HG02610 (cell line): ENCODE results near the gene CDH15.
"Not testable (repeated sequence)": the region's sequence is repeated elsewhere in the genome, so short reads cannot be mapped to it uniquely, and the experiment has no call there.

Experiments used
- ATAC-seq: cut with Tn5 transposase; IDR thresholded peaks from one replicate; pipeline ENCODE4 v1.9.1; 2021; ENCODE audit warnings: mild to moderate bottlenecking, moderate library complexity; ENCODE audit not compliant: unreplicated experiment

CDH15 gene

DNA sequence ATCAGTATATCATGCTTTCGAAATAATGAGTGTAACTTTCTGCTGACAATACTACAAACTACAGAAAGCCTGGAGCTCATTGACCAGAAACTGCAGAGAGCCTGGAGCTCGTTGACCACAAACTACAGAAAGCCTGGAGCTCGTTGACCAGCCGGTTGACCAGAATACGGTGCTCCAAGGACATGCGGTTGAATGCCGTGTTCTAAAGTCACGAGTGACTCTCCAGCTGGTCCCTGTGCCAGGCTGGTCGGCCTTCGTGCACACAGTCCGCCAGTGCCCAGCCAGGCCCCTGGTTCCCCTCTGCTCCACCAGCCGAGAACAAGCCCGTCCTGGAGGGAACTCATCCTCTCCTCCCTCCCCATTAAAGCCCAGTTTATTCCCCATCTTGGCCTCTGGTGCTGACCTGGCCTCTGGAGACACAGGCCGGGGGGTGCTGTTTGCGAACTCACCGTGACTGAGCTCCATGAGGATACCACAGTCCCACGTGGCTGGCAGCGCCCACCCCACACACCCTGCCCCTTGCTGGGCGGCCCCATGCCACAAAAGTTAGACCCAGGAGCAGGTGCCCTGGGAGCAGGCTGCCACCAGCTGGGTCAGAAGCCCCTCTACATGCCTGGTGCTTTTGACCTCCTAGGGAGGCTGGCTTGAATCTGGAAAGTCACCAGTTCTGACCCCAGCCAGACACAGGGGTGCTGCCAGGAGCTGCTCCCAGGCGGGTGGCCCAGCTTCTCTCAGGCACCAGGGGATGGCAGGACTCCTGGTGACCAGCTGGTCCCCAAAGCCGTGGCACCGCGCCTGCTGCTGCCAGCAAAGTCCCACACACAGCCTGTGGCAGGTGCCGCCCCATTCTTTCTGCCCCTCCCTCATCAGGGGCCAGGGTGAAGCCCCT lies 15.5 kb upstream of the CDH15 start:
- no peak for ATAC-seq

DNA sequence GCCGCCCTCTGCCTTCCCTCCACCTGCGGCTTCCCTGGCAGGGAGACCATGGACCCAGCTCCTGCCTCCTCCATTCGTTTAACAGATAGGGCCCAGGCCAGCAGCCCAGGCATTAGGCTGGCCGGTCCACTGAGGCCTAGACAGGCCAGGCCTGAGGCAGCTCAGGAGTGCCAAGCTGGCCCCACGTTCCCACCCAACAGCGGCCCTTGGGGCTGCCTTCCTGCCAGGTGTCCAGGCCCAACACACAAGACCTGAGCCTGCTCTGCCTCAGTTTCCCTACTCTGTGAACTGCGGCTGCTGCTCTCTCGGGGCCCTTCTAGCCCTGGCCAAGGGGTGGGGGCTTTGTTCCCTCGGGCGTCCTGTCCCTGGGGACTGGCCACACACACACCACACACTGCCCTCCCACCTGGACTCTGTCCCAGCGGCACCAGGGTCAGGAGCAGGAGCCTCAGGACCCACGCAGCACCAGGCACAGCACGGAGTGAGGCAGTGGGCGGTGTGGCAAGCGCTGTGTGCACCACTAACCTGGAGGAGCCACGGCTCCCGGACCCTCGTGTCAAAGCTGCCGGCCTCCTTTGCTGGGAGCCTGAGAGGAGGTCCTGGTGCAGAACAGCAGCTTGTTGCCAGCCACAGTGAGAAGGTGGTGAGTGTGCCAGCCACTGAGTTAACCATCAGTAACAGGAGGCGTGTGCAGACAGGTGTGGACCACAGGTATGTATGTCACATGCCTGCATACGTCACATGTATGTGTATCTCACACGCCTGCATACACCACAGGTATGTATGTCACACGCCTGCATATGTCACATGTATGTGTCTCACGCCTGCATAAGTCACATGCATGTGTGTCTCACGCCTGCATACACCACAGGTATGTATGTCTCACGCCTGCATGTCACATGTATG lies 14.6 kb upstream of the CDH15 start:
- no peak for ATAC-seq

DNA sequence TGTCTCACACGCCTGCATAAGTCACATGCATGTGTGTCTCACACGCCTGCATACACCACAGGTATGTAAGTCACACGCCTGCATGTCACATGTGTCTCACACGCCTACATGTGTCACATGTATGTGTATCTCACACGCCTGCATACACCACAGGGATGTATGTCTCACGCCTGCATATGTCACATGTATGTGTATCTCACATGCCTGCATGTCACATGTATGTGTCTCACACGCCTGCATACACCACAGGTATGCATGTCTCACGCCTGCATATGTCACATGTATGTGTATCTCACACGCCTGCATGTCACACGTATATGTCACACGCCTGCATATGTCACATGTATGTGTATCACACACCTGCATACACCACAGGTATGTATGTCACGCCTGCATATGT lies 13.8 kb upstream of the CDH15 start:
- no peak for ATAC-seq

DNA sequence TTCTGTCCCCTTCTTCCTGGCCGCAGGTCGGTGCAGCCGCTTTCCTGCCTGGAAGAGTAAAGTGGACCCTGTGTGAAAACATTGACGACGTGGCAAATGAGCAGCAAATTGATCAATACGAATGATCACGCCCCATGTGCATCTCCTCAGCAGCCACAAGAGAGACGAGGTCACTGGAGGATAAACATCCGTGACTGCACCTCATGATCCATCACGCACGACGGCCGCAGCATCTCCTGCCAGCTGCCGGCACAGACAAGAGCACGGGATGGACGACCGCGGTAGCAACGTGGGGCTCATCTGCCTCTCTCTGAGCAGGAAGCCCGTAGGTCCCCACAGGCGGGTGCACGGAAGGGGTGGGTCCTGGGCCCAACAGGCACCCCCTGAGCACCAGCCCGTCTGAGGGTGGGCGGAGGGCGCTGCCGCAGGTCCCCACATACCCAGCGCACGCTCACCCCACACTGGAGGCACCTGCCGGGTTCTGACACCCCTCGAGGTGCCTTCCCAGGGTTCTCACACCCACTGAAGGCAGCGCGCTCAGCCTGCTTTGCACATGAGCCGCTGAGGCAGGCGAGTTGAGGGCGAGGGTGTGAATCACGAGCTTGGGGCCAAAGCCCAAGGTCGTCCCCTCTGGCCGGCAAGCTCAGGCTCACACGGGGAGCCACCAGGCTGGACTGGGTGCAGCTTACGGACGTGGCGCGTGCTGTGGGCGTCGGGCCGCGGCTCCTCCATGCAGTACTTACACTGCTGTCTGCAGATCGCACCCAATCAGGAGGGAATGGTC lies 12.3 kb upstream of the CDH15 start:
- no peak for ATAC-seq

DNA sequence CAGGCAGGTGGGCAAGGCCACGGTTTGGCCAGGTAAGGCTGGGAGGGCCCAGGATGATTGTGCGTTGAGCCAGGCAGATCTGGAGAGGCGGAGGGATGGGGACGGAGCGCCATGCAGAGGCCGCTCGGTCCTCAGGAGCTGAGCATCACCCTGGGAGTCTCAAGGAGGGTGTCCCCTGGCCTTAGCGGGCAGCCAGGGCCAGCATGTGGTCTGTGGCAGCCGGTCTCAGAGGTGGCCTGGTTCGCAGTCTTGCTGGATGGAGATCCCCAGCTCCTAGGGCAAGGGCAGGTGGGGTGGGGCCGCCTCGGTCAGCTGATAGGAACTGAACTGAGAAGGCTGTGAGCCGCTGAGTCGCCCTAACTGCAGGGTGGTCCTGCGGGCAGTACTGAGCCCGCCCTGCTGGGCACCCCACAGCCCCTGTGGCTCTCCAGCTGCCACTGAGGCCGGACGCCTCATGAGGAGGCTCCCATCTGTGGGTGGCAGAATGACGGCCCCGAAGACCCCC lies 11.6 kb upstream of the CDH15 start:
- ATAC-seq = no peak

DNA sequence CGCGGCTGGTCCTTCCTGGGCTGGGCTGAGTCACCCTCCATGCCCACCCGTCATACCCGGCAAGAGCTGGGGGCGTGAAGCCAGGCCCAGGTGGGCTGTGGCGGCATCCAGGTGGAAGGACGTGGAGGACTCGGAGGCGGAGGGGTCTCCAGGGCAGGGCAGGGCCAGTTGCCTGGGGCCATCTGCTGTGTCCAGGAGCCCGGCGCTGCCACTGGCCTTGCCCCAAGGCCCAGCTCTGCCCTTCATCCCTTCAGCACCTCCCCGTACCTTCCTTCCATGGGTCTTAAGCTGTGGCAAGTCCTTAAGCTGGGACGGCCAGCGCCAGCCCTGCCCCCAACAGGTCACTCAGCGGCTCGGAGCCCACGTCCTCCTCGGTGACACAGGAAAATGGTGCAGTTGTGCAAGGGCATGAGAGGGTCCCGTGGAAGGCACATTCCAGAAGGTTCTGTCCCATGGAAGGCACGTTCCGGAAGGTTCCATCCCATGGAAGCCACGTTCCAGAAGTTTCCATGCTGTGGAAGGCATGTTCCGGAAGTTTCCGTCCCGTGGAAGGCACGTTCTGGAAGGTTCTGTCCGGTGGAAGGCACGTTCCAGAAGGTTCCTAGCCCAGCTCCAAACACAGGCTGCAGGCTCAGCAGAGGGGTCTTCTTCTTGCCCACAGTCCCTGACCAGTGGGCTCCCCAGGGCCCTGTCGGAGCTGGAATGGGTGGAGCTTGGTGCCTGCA lies 10.4 kb upstream of the CDH15 start:
- no peak for ATAC-seq

DNA sequence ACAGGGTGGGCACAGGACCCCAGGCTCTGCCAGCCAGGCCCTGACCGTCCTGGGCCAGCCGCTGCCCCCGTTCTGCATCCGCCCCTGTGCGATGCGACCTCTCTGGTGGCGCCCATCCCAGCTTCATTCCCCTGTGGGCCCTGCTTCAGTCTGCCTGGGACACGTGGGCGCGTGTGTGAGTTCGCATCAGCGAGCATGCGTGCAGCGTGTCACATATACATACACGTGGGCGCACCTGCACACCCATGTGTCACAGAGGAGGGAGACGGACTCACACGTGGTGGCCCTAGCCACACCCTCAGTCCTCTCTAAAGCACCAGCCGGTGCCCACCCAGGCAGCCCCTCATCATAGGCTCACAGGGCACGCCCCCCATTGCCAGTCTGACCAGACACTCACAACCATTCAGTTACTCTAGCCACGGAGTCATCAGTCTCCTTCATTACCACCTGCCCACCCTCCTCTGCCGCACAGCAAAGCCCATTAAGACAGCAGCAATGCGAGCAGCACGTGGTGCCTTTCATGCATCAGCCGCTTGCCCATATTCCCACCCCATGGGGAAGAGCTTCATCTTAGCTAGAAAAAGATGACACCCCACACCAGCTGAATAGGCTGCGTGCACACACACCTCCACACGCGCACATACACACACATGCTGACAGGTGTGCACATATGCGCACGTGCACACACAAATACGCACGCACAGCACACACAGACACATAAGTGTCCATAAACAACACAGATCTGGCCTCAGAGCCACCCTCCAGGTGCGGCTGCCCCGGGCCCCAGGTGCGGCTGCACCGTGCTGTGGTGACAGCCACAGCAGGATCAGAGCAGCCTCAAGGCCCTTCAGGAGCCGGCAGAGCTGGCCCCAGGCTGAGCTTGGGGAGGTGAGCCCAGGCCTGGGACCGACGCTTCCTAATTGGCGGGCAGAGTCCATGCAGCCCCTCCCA lies 9.5 kb upstream of the CDH15 start:
- no peak for ATAC-seq

DNA sequence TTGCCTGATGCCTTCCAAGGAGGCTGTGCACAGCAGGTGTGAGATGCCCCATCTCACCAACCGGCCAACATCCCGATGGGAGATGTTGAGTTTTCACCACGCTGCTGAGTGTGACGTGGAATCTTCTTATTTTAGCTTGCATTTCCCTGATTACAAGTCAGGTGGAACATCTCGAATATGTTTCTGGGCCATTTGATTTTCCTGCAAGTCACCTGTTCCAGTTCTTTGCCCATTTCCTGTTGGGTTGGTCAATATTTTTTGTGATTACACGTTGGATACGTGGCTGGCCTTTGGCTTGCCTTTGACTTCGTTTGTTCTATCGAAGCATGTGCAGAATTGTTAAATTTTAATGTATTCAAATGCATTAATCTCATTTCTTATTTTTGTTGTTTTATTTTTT lies 8.3 kb upstream of the CDH15 start:
- no peak for ATAC-seq

DNA sequence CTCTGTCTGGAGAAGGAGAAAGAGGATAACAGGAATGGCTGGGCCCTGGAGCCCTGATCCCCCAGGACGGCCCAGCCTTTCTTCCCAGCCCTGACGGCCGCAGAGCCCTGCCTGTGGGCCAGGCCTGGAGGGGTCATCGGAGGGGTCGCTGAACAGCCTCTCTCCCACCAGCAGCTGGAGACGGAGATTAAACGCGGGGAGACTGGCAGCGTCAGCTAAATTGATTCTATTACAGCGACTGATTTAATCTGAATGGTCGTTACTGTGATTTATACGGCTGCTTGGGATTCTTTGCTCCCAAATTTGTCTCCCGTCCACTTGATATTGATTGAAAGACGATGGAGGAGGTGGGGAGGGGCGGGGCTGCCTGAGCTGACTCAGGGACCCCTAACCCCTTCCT lies 7.1 kb upstream of the CDH15 start:
- no peak for ATAC-seq

DNA sequence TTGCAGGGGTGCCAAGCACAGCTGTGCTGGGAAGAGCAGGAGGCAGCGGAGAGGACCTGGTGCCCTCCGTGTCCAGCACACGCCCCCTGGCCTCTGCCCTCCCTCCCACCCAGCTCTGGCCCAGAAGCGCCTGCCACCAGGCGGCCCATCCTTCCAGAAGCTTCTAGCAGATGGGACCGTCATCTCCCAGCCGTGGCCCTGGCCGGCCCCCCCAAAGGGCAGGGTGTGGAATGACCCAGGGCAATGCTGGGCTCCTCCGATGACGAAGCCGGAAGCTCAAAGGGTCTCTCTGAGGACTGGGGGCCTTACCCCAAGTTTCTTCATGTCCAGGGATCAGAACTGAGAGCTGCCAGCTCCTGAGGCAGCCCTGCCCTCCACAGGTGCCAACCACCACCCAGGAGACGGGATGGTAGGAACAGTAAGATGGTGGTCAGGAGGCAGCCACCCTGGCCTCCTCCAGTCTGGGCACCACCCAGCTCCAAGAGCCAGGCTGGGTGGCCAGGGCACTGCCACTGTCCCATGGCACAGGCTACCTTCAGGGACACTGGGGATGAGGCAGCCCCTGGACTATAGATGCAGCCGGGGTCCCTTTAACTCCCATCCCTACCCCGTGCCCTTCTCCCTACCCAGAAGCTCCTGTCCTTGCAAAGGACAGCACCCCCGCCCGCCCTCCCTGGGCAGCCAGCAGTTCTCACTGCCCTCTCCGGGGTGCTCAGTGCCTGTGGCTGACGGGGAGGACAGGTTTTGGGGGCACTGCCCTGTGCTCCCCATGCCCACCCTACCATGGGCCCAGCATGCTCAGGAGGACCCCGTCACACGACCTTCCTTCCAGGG lies 6.5 kb upstream of the CDH15 start:
- no peak for ATAC-seq

DNA sequence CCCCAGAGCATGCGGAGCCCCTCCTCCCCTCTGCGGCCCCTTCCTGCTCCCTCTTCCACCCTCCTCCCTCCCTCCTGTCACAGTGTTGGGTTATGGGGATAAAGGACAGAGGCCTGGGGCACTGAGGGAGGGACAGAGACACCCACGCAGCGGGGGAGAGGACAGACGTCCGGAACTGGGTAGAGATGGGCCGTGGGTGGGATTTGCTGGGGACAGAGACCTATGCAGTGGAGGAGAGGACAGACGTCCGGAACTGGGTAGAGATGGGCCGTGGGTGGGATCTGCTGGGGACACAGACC lies 5.9 kb upstream of the CDH15 start:
- not testable (repeated sequence) for ATAC-seq

DNA sequence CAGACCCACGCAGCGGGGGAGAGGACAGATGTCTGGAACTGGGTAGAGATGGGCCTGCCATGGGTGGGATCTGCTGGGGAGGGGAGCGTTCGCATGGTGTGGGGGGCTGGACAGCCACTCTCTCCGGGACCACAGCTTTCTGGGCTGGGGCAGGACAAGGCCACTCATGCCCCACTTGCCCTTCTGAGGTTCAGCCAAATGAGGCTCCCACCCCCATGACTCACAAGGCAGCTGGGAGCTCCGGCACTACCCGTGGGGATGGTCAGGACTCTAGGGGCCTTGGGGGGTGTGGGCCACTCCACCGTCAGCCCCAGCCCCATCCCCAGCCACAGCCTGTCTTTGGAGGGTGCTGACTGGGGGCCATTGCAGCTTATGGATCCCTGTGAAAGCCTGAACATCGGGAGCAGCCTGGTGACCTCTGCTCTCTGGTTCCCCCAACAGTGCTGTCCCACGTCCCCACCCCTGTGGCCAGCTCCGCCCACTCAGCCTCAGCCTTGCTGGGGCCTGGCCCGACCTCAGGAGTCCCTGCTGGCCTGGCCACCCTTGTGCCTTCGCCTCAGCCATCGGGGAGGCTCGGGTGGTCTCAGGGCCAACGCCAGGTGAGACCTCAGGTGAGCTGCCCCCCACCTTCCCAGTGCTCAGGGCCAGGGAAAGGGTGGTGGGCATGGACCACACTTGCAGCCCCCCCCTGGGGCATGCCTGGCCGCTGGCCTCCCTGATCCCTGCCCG lies 4.7 kb upstream of the CDH15 start:
- ATAC-seq = no peak

DNA sequence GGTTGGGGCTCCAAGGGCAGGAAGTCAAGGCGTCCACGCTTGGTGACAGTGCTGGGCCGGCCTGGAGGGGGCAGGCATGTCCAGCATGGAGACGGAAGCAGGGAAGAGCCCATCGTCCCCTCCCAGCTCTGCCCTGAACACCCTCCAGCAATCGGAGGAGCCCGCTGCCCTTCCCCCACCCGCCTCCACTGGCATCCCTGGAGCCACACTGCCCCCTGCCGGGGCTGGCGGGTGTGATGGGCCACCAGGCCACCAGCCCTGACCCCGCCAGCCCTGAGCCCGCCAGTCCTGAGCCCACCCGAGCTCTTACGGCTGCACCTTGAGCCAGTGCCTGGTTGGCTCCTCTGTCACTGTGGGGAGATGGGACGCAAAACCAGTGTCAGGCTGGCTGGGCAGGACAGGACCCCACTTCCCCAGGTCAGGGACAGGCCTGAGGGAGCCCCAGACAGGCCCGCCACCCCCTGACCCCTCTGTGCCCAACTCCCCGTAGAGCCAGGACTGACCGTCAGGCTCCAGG lies 4.1 kb upstream of the CDH15 start:
- no peak for ATAC-seq

DNA sequence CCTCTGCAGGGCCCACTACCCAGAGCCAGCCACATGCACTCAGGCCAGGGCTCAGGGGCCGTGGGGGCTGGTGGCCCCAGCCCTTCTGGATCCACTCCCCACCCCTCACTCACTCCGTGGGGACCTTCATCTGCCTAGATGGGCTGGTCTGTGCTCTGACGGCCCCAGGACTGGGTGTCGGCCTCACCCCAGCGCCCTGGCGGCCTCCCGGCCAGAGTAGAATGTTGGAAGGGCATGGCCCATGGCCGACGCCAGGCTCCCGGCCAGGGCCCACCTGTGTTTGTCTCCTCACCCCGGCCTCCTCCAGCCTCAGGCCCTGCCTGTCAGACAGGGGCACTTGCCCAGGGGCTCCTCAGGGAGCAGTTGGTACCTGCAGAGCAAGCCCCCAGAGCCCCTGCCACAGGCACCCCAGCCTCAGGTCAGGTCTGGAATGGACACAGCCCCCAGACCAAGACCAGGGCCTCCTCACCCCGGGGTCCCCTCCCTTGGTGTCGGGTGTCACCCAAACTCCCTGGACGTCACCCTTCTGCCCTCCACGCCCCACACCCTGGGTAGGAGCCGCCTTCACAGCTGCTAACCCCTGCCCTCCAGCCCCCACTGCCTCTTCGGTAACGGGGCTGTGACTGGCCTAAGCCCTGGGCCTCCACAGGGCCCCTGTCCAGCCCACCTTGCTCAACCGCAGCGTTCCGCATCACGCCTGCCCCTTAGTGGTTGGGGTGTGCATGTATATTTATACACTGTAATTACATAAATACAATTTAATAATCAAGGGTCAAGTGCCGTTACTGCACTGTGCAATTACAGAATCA lies 3.0 kb upstream of the CDH15 start:
- ATAC-seq = no peak

DNA sequence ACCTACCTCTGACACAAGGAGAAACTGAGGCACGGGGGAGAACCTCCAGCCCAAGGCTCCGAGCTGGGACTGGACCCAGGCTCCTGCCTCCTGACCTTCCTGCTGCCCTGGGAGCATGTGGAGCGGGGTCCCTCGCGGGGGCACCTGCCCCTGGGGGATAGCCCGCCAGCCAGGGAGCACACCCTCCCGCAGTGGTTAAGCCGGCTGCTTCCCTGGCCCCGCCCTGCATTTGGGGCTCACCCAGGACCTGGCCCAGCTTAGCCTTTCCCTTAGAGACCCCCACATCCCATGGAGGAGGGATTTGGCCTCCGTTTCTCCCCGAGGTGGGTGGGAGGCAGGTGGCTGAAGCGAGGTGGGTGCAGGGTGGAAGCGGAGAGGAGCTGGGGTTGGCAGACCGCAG lies 1.8 kb upstream of the CDH15 start:
- ATAC-seq = no peak

DNA sequence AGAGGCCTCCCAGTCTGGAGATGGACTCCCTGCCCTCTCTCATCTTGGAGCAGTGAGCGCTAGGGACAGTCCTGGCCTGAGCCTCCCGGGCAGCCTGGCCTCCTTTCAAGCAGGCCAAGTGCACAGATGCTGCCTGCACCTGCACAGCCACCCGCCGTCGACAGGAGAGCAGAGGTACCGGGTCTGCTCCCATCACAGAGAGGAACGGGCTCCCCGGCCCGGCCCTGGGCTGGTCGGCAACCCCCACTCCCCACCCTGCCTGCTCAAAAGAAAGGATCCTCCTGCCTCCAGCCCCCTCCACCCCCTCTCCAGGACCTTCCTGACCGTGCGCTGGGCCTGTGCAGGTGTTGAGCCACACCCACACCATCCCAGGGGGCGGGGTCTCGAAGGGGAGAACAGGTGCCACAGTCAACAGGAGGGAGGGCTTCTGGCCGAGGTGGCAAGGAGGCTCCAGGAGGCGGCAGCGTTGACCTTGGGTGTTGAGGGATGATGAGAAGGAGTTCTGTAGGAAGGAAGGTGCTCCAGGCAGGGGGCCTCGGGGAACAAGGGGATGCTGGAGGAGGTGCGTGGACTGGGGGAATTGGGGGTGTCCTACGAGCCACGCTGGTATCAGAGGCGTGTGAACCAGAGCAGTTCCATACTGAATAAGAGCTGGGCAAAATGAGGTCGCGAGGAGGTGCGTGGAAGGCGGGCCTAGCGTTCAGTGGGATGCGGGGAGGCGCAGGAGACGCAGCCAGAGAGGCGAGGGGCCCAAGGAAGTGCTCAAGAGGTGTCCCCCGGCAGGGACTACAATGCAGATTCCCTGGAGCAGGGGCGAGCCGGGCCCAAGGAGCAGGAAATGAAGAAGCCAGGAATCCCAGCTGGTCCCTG lies 967 bp upstream of the CDH15 start:
- ATAC-seq = no peak
